Peyer's patch (tissue), 4 donors: ENCODE data around the gene LRRC41. TPM values are rescaled to one million over a fixed set of nuclear protein-coding genes. Genes with fewer than 3 reads are reported as not detected.
"Not testable (repeated sequence)": the region's sequence is repeated elsewhere in the genome, so short reads cannot be mapped to it uniquely, and the experiment has no call there.

Experiments
- DNase-seq, 3 donors: peaks; one replicate each; pipeline ENCODE4 v3.0.0-alpha.2; 2017 to 2019
- H3K27ac ChIP-seq, 4 donors: fragments of 200-600 bp; sonication (generic); one replicate each; pipeline ENCODE4 v1.5.1; 2016 to 2019
- H3K27me3 ChIP-seq, 2 donors: fragments of 200-600 bp; sonication (generic); one replicate each; pipeline ENCODE4 v1.5.1; 2019
- H3K36me3 ChIP-seq, 3 donors: fragments of 200-600 bp; sonication (generic); one replicate each; pipeline ENCODE4 v1.5.1; 2016 to 2019
- H3K4me1 ChIP-seq, 4 donors: fragments of 200-600 bp; sonication (generic); one replicate each; pipeline ENCODE4 v1.5.1; 2016 to 2019
- H3K4me3 ChIP-seq, 4 donors: fragments of 200-600 bp; sonication (generic); 1 replicate in 3 of 4; 2 replicates in 1 of 4; pipeline ENCODE4 v1.5.1; 2016 to 2019; ENCODE audit warnings: mild to moderate bottlenecking in 1 of 4
- H3K9me3 ChIP-seq, 4 donors: fragments of 200-600 bp; sonication (generic); one replicate each; pipeline ENCODE4 v1.5.1; 2016 to 2019; ENCODE audit warnings: mild to moderate bottlenecking in 1 of 4
- CTCF ChIP-seq, 6 experiments: fragments of 450-650 bp in 4 of 6; fragments of 200-600 bp in 2 of 6; sonication (generic) in 1 of 6; IDR thresholded peaks; one replicate each; pipeline ENCODE4 v1.5.1; 2017 to 2019; ENCODE audit warnings: antibody characterized with exemption in 6 of 6, mild to moderate bottlenecking in 3 of 6, moderate library complexity in 1 of 6
- POLR2A ChIP-seq, 2 donors: fragments of 450-650 bp; IDR thresholded peaks; one replicate each; pipeline ENCODE4 v1.5.1; 2017; ENCODE audit warnings: antibody characterized with exemption in 2 of 2, mild to moderate bottlenecking in 2 of 2, moderate library complexity in 2 of 2
- total RNA-seq, 4 donors: library from RNA; depleted of rRNA; stranded (reverse); fragments of >200 nt; gene quantifications; one replicate each; pipeline ENCODE4 v1.1.0, GENCODE V29; 2016

The LRRC41 gene
- total RNA-seq, 4 donors from 2014 or later = 19.8 to 72.3 (median 65.3) TPM

GRCh38 chr1:46247436-46248121, 55.8 kb downstream of the LRRC41 start, which contains the start of gene RAD54L:
TSS of gene RAD54L (plus strand) at chr1:46247763. CDS start at chr1:46248406, 643 bp downstream.
- Histone ChIP-seq H3K27ac (peak within 1 kb of the TSS; percentile 44 to 83 (median 52)), H3K36me3 (no peaks in the 10 kb centered on the region), H3K9me3 (no peaks in the 10 kb centered on the region), H3K4me3 (peak within 1 kb of the TSS; percentile 46 to 69 (median 61)), H3K4me1 (peaks cover 0 to 15% (median 3%) of the 10 kb centered on the region in 4 donors), H3K27me3 (no peaks in the 10 kb centered on the region)
- no peak for TF ChIP-seq POLR2A (IDR thresholded peaks at IDR 0.05)
- TF ChIP-seq CTCF (IDR thresholded peaks at IDR 0.05) = no peak
- peak; percentile 98 to 99 (median 98) for DNase-seq

- peak overlapping the region; percentile 46 to 69 (median 61) for H3K4me3 ChIP-seq
- peak overlapping the region; percentile 44 to 83 (median 52) for H3K27ac ChIP-seq
- no peaks in the 10 kb centered on the region for H3K27me3 ChIP-seq
- DNase-seq = peak in 1 of 3 donors; percentile 55
- no peaks in the 10 kb centered on the region for H3K9me3 ChIP-seq
- TF ChIP-seq POLR2A (IDR thresholded peaks at IDR 0.05) (peak in 1 of 2 donors; percentile 63), CTCF (IDR thresholded peaks at IDR 0.05) (peak in 1 of 6 experiments; percentile 10)
- no peaks in the 10 kb centered on the region for H3K36me3 ChIP-seq
- H3K4me1 ChIP-seq = peaks cover 0 to 15% (median 3%) of the 10 kb centered on the region in 4 donors
These were observed 56.6 kb downstream of the LRRC41 start for GRCh38 chr1:46246548-46247435.

GRCh38 chr1:46246136-46246535, 57.3 kb downstream of the LRRC41 start:
- peaks cover 0 to 15% (median 3%) of the 10 kb centered on the region in 4 donors for H3K4me1 ChIP-seq
- H3K27ac ChIP-seq, H3K36me3 ChIP-seq: not testable (repeated sequence)

GRCh38 chr1:46244656-46245371, 58.6 kb downstream of the LRRC41 start:
- peaks cover 0 to 15% (median 3%) of the 10 kb centered on the region in 4 donors for H3K4me1 ChIP-seq
- no peaks in the 10 kb centered on the region for H3K36me3 ChIP-seq
- no peak overlapping the region for H3K27ac ChIP-seq
- H3K4me3 ChIP-seq = no peak overlapping the region
- TF ChIP-seq CTCF (IDR thresholded peaks at IDR 0.05) (peak in 3 of 6 experiments; percentile 14 to 29 (median 18)), POLR2A (IDR thresholded peaks at IDR 0.05) (no peak)
- H3K9me3 ChIP-seq = no peaks in the 10 kb centered on the region
- H3K27me3 ChIP-seq = no peaks in the 10 kb centered on the region
- DNase-seq = no peak

More at GRCh38 chr1:46246136-46246535, 57.3 kb downstream of the LRRC41 start:
- not testable (repeated sequence) for H3K9me3 ChIP-seq, H3K4me3 ChIP-seq, H3K27me3 ChIP-seq, DNase-seq

- H3K36me3 ChIP-seq, H3K9me3 ChIP-seq, H3K27me3 ChIP-seq, DNase-seq, H3K27ac ChIP-seq, H3K4me3 ChIP-seq: not testable (repeated sequence)
- peaks cover 0 to 15% (median 3%) of the 10 kb centered on the region in 4 donors for H3K4me1 ChIP-seq
These were observed 59.6 kb downstream of the LRRC41 start for GRCh38 chr1:46243831-46244230.

- TF ChIP-seq CTCF (IDR thresholded peaks at IDR 0.05) (no peak), POLR2A (IDR thresholded peaks at IDR 0.05) (no peak)
- Histone ChIP-seq H3K36me3 (no peaks in the 10 kb centered on the region), H3K27me3 (no peaks in the 10 kb centered on the region), H3K27ac (no peak overlapping the region), H3K4me1 (peaks cover 0 to 9% (median under 1%) of the 10 kb centered on the region in 4 donors), H3K9me3 (no peaks in the 10 kb centered on the region), H3K4me3 (no peak overlapping the region)
- DNase-seq = no peak
These were observed 60.5 kb downstream of the LRRC41 start for GRCh38 chr1:46242918-46243317.

GRCh38 chr1:46241733-46242132, 61.7 kb downstream of the LRRC41 start:
- not testable (repeated sequence) for H3K36me3 ChIP-seq, H3K4me1 ChIP-seq, H3K9me3 ChIP-seq, H3K27me3 ChIP-seq, DNase-seq, H3K27ac ChIP-seq, H3K4me3 ChIP-seq

GRCh38 chr1:46238865-46239264, 64.6 kb downstream of the LRRC41 start:
- DNase-seq, H3K27ac ChIP-seq, H3K36me3 ChIP-seq, H3K4me1 ChIP-seq, H3K4me3 ChIP-seq, H3K27me3 ChIP-seq, H3K9me3 ChIP-seq: not testable (repeated sequence)
